Measurements from ENCODE around the gene GIPC1. TPM values are rescaled to one million over a fixed set of nuclear protein-coding genes. Genes with fewer than 3 reads are reported as not detected.
A peak's percentile ranks its signal among the peaks of the same experiment; 100 is the strongest.

The GIPC1 gene
- total RNA-seq, 6 experiments from 2014 or later: 25.2 to 63.5 (median 29.8) TPM

- peaks cover 0 to 11% (median 0%) of the 10 kb centered on the region in 4 donors for H3K4me1 ChIP-seq
- H3K36me3 ChIP-seq: no peaks in the 10 kb centered on the region
- no peak for DNase-seq
- intact Hi-C loops (cut with DNase I): no loop called here
- TF ChIP-seq POLR2A (IDR thresholded peaks at IDR 0.05) (no peak), CTCF (IDR thresholded peaks at IDR 0.05) (no peak)
- peak overlapping the region in 2 of 3 donors; percentile 87 to 90 for H3K4me3 ChIP-seq
- no peaks in the 10 kb centered on the region for H3K27me3 ChIP-seq
- peak overlapping the region in 2 of 3 donors; percentile 77 to 91 for H3K27ac ChIP-seq
- WGBS (ENCODE audit: insufficient coverage, low coverage, low lambda C conversion rate, missing lambda C conversion rate): 49% methylated on average over 3 of the region's 3 CpGs
- no peak for ATAC-seq
- H3K9me3 ChIP-seq: no peaks in the 10 kb centered on the region
Observed at GRCh38 chr19:14530506-14530905, 34.6 kb upstream of the GIPC1 start.

- no peaks in the 10 kb centered on the region for H3K9me3 ChIP-seq
- DNase-seq (no peak), ATAC-seq (peak; percentile 0 to 12 (median 1))
- peaks cover 0 to 11% (median 0%) of the 10 kb centered on the region in 4 donors for H3K4me1 ChIP-seq
- H3K27ac ChIP-seq: peak overlapping the region; percentile 74 to 91 (median 77)
- no peaks in the 10 kb centered on the region for H3K27me3 ChIP-seq
- no peaks in the 10 kb centered on the region for H3K36me3 ChIP-seq
- peak overlapping the region; percentile 79 to 90 (median 87) for H3K4me3 ChIP-seq
- TF ChIP-seq CTCF (IDR thresholded peaks at IDR 0.05) (no peak), POLR2A (IDR thresholded peaks at IDR 0.05) (no peak)
- WGBS (ENCODE audit: insufficient coverage, low coverage, low lambda C conversion rate, missing lambda C conversion rate): 0% methylated on average over 9 of the region's 18 CpGs
- intact Hi-C loops (cut with DNase I): no loop called here
Observed at GRCh38 chr19:14530005-14530348, 34.0 kb upstream of the GIPC1 start.

- intact Hi-C loops (cut with DNase I): no loop called here
- DNase-seq (peak; percentile 100), ATAC-seq (peak; percentile 95 to 99 (median 98))
- 0% methylated on average over 30 of the region's 59 CpGs for WGBS (ENCODE audit: insufficient coverage, low coverage, low lambda C conversion rate, missing lambda C conversion rate)
- no peaks in the 10 kb centered on the region for H3K9me3 ChIP-seq
- no peaks in the 10 kb centered on the region for H3K27me3 ChIP-seq
- peak within 1 kb of the TSS; percentile 74 to 91 (median 77) for H3K27ac ChIP-seq
- H3K4me3 ChIP-seq: peak within 1 kb of the TSS; percentile 79 to 90 (median 87)
- TF ChIP-seq CTCF (IDR thresholded peaks at IDR 0.05) (peak in 1 of 4 donors; percentile 22), POLR2A (IDR thresholded peaks at IDR 0.05) (peak; percentile 98)
- H3K4me1 ChIP-seq: peaks cover 0 to 11% (median 0%) of the 10 kb centered on the region in 4 donors
- H3K36me3 ChIP-seq: no peaks in the 10 kb centered on the region
Observed at GRCh38 chr19:14529254-14530004, 33.5 kb upstream of the GIPC1 start, which contains the start of gene TECR. TSS of gene TECR (plus strand) at chr19:14529594. CDS start at chr19:14529697, 103 bp downstream.

- Histone ChIP-seq H3K36me3 (no peaks in the 10 kb centered on the region), H3K9me3 (no peaks in the 10 kb centered on the region), H3K27ac (peak overlapping the region in 1 of 3 donors; percentile 39), H3K4me1 (peaks cover 0 to 11% (median 0%) of the 10 kb centered on the region in 4 donors), H3K27me3 (no peaks in the 10 kb centered on the region), H3K4me3 (peak overlapping the region; percentile 50 to 90 (median 87))
- DNase-seq (peak in 1 of 3 donors; percentile 57), ATAC-seq (no peak)
- WGBS (ENCODE audit: insufficient coverage, low coverage, low lambda C conversion rate, missing lambda C conversion rate): 17% methylated on average over 23 of the region's 39 CpGs
- TF ChIP-seq POLR2A (IDR thresholded peaks at IDR 0.05): no peak
- TF ChIP-seq CTCF (IDR thresholded peaks at IDR 0.05): no peak
- intact Hi-C loops (cut with DNase I): no loop called here
Observed at GRCh38 chr19:14528419-14529253, 32.7 kb upstream of the GIPC1 start.

Measured in right lobe of liver (tissue), 6 donors.